Ovary (tissue), 9 donors: ENCODE measurements around the gene SYTL3. TPM values are rescaled to one million over a fixed set of nuclear protein-coding genes. Genes with fewer than 3 reads are reported as not detected.

Experiments
- DNase-seq, 5 donors: peaks; one replicate each; pipeline ENCODE4 v3.0.0-alpha.2; 2019 to 2020
- H3K27ac ChIP-seq, 2 donors: fragments of 200-600 bp; one replicate each; pipeline versions ENCODE4 v1.5.1 to v1.8.0; 2019 to 2022
- H3K27me3 ChIP-seq: fragments of 200-600 bp; one replicate; pipeline ENCODE4 v1.8.0; 2022
- H3K36me3 ChIP-seq: fragments of 200-600 bp; sonication (generic); one replicate; pipeline ENCODE4 v1.5.1; 2019
- H3K4me1 ChIP-seq: one replicate; pipeline ENCODE4 v1.8.1; 2013; ENCODE audit warnings: mild to moderate bottlenecking, moderate library complexity; ENCODE audit not compliant: insufficient read depth
- H3K4me3 ChIP-seq: fragments of 200-600 bp; sonication (generic); one replicate; pipeline ENCODE4 v1.5.1; 2017
- H3K9me3 ChIP-seq, 2 donors: fragments of 200-600 bp in 1 of 2; sonication (generic) in 1 of 2; one replicate each; pipeline versions ENCODE4 v1.5.1 to v1.8.1; 2013 to 2019; ENCODE audit warnings: mild to moderate bottlenecking in 1 of 2, moderate library complexity in 1 of 2
- EP300 ChIP-seq: sonication (generic); formaldehyde crosslinking; IDR thresholded peaks from one replicate; pipeline ENCODE4 v1.6.1; 2017; ENCODE audit warnings: antibody characterized with exemption
- POLR2A ChIP-seq: fragments of 450-650 bp; IDR thresholded peaks from one replicate; pipeline ENCODE4 v1.6.1; 2017; ENCODE audit warnings: antibody characterized with exemption, mild to moderate bottlenecking, moderate library complexity
- WGBS, 3 donors: extraction: QIAGEN DNeasy Blood & Tissue Kit in 1 of 3; methylation state at CpG; one replicate each; pipeline versions ENCODE4 v1.1.5 to v1.1.7; 2013 to 2017; 5-methylcytosine and 5-hydroxymethylcytosine counted together
- intact Hi-C, 4 donors: fragments of 100-400 bp; cut with DNase I; formaldehyde crosslinking; loops; one replicate each; pipeline versions ENCODE4 v1.11.0 to v1.15.1; 2022 to 2023
- polyA plus RNA-seq, 2 donors: library from polyadenylated mRNA; stranded (reverse); fragments of 200-250 nt in 1 of 2; fragments of 350-450 nt in 1 of 2; fragmentation: Illumina TruSeq in 1 of 2; extraction: RNeasy Lipid Tissue Mini Kit (QIAGEN cat#74804) in 1 of 2; gene quantifications; one replicate each; pipeline ENCODE4 v1.2.3, GENCODE V29; 2013 to 2014
- total RNA-seq, 7 donors: library from RNA; depleted of rRNA in 2 of 7; stranded (reverse); fragments of >200 nt in 2 of 7; fragmentation: NEBNext Ultra II Directional in 3 of 7; extraction: Animal tissue kit (Norgen Biotek cat#: 25700) in 3 of 7; gene quantifications; one replicate each; pipeline versions ENCODE4 v1.1.0 to v1.2.4, GENCODE V29; 2016 to 2023
- TF ChIP-seq, protein P1 (sequence below), 3 donors: fragments of 450-650 bp in 2 of 3; fragments of 200-600 bp in 1 of 3; IDR thresholded peaks; one replicate each; pipeline versions ENCODE4 v1.5.1 to v1.8.0; 2016 to 2022; ENCODE audit warnings: antibody characterized with exemption in 3 of 3, mild to moderate bottlenecking in 1 of 3
- donor health status: DM: no; HTN: no; CAD: no; lungs with moderate emphysema.
- donor health status: DM: no; HTN: no; CAD: no.
- donor health status: Bipolar disorder and iron deficiency.
- donor health status: DM: yes; HTN: yes; CAD: no.
- donor health status: DM: no; HTN: no; CAD: no.
- donor health status: DM: yes; HTN: yes; CAD: no.

Gene SYTL3
- total and polyA plus RNA-seq, 9 donors, result 1.7 to 7.8 (median 2.5) TPM

DNA sequence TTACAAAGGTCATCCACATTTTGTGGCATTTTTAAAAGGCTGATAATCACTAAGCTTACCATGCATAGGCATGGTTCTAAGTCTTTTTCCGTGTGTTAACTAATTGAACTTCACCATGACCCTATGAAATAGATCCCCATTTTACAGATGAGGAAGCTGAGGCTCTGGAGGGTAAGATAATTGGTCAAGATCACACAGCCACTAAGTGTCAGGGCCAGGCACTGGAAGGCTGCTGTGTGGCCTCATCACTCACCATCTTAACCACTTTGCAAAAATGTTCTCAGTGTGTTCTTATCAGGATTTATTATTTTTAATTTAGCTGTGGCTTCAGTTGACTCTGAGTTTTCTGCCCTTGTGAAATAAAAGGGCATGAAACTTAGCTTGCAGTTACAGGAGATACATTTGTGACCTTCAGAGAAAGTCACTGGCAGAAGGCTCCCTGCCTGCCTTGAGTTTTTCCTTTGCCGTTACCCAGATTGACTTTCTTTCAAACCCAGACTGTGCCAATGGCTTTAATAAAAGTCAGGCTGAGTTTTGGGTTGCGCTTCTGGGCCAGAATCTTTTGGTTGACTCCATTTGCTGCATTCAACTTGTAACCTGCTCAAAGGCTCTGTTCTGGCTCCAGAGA, 87.3 kb downstream of the SYTL3 start:
- Histone ChIP-seq H3K27me3 (no peaks in the 10 kb centered on the region), H3K4me1 (no peaks in the 10 kb centered on the region), H3K4me3 (no peak overlapping the region), H3K27ac (no peak overlapping the region), H3K36me3 (no peaks in the 10 kb centered on the region), H3K9me3 (peaks cover 0 to 4% of the 10 kb centered on the region in 2 donors)
- intact Hi-C loops, result no loop called here
- TF ChIP-seq, protein P1, sequence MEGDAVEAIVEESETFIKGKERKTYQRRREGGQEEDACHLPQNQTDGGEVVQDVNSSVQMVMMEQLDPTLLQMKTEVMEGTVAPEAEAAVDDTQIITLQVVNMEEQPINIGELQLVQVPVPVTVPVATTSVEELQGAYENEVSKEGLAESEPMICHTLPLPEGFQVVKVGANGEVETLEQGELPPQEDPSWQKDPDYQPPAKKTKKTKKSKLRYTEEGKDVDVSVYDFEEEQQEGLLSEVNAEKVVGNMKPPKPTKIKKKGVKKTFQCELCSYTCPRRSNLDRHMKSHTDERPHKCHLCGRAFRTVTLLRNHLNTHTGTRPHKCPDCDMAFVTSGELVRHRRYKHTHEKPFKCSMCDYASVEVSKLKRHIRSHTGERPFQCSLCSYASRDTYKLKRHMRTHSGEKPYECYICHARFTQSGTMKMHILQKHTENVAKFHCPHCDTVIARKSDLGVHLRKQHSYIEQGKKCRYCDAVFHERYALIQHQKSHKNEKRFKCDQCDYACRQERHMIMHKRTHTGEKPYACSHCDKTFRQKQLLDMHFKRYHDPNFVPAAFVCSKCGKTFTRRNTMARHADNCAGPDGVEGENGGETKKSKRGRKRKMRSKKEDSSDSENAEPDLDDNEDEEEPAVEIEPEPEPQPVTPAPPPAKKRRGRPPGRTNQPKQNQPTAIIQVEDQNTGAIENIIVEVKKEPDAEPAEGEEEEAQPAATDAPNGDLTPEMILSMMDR (IDR thresholded peaks at IDR 0.05), result no peak
- TF ChIP-seq EP300, result no peak
- TF ChIP-seq POLR2A, result no peak
- DNase-seq, result no peak
- 93 to 98% (median 94%) methylated on average over 3 of the region's 3 CpGs for WGBS, 3 donors

DNA sequence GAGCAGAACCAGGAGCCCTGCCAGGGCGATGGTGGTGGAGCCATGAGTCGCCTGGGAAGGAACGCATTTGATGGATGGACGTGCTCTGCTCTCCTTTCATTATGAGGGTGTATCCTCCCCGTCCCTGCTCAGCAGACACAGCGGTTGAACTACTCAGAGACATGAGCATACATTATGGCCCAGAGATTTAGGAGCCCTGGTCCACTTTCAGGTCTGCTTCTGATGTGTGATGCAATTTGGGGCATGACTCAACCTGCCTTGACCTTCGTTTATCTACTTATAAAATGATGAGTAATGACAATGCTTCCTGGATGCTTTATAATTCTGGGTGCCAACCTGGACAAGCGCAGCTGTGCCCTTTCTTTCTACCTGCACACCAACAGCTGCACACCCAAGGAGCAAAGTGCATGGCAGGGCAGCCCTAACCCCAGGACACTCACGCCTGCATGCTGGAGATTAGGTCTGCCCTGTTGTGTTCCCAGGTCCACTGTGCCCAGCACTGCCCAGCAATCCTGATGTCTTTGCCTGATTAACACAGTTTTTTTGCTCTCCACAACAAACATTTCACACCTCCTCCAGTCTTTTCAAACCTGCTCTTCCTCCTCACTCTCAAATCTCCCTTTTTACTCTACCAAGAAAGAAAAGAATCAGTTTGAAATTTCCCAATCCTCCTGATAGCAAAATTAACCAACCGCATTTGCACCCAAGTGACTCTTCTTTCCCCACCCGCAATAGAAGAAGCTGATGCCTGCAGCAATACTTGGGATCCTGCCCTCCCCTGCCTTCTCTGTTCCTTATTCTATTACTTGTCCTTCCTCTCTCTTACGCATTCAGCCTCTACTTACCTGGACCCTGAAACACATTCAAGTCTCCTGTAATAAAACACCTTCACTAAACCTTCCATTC, 88.1 kb downstream of the SYTL3 start:
- Histone ChIP-seq H3K9me3 (peaks cover 0 to 4% of the 10 kb centered on the region in 2 donors), H3K27ac (no peak overlapping the region), H3K4me3 (no peak overlapping the region), H3K4me1 (no peaks in the 10 kb centered on the region), H3K36me3 (no peaks in the 10 kb centered on the region), H3K27me3 (no peaks in the 10 kb centered on the region)
- intact Hi-C loops, result no loop called here
- DNase-seq, result no peak
- TF ChIP-seq EP300 (no peak), POLR2A (no peak)
- TF ChIP-seq, protein P1 (IDR thresholded peaks at IDR 0.05), result no peak
- WGBS, 3 donors, result 84 to 93% (median 90%) methylated on average over 12 of the region's 12 CpGs

DNA sequence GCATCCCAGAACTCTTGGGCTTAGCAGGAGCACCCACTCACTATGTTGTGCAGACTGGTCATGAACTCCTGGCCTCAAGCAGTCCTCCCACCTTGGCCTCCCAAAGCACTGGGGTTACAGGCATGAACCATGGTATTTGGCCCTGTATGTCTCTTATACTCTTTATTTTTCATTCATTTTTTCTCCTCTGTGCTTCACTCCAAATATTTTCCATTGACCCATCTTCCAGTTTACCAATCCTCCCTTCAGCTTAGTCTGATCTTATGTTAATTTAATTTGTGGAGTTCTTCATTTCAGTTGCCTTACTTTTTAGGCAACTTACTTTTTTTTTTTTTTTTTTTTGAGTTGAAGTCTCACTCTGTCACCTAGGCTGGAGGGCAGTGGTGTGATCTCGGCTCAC, 89.8 kb downstream of the SYTL3 start:
- peaks cover 0 to 4% of the 10 kb centered on the region in 2 donors for H3K9me3 ChIP-seq
- H3K4me3 ChIP-seq, result no peak overlapping the region
- no peaks in the 10 kb centered on the region for H3K36me3 ChIP-seq
- H3K27ac ChIP-seq, result no peak overlapping the region
- DNase-seq, result no peak
- intact Hi-C loops, result no loop called here
- TF ChIP-seq POLR2A, result no peak
- TF ChIP-seq, protein P1 (IDR thresholded peaks at IDR 0.05), result no peak
- TF ChIP-seq EP300, result no peak
- no peaks in the 10 kb centered on the region for H3K4me1 ChIP-seq
- no peaks in the 10 kb centered on the region for H3K27me3 ChIP-seq
- 93 to 100% (median 95%) methylated on average over 1 of the region's 1 CpG for WGBS, 3 donors

DNA sequence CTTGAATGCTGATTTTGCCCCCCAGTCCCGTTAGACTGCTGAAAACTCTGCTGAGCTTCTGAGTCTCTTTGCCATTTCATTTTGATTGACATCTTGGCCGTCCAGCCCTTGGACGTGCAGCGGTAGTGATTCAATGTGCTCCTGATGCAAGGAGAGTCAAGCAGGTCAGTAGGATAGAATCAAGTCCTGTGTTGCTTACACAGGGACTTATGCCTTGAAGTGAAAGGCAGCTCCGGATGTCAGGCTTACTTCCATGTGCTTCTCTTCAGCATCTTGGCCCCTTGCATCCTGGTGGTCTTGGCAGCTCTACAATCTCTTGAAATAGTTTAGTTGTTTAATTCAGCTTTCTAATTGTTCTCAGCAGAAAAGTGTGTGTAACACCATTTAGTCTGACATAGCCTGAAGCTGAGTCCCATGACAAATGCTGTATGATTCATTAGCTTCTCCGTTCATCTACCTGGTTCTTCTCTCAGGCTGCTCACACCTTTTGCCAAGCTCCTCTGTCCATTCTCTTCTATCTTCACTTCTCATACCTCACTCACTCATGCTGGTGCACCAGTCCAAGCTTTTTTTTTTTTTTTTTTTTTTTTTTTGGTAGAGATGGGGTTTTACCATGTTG, 93.3 kb downstream of the SYTL3 start:
- no peak for DNase-seq
- no peak overlapping the region for H3K4me3 ChIP-seq
- no peaks in the 10 kb centered on the region for H3K27me3 ChIP-seq
- intact Hi-C loops, result no loop called here
- H3K27ac ChIP-seq, result no peak overlapping the region
- 58 to 67% (median 64%) methylated on average over 6 of the region's 6 CpGs for WGBS, 3 donors
- H3K36me3 ChIP-seq, result no peaks in the 10 kb centered on the region
- H3K4me1 ChIP-seq, result no peaks in the 10 kb centered on the region
- peaks cover 0 to 4% of the 10 kb centered on the region in 2 donors for H3K9me3 ChIP-seq
- TF ChIP-seq EP300 (no peak), POLR2A (no peak)
- TF ChIP-seq, protein P1 (IDR thresholded peaks at IDR 0.05), result no peak
